SU-DHL-6 (cell line): ENCODE results near the gene KRT37.

Source experiments
- H2AFZ ChIP-seq: fragments of 200-600 bp; sonication (generic); 2 replicates; pipeline ENCODE4 v1.6.1; 2014; ENCODE audit warnings: low read depth, mild to moderate bottlenecking, moderate library complexity, mixed read lengths, antibody characterized with exemption, low read length; ENCODE audit not compliant: severe bottlenecking
- H3F3A ChIP-seq: fragments of 200-600 bp; shearing (Covaris generic); 2 replicates; pipeline ENCODE4 v1.6.0; 2016; ENCODE audit warnings: antibody characterized with exemption, mild to moderate bottlenecking; ENCODE audit not compliant: insufficient read depth
- H3K27ac ChIP-seq: fragments of 200-600 bp; sonication (generic); 2 replicates; pipeline ENCODE4 v1.5.1; 2016; ENCODE audit warnings: low read depth, mild to moderate bottlenecking, low read length, moderate library complexity, mixed read lengths
- H3K27me3 ChIP-seq: fragments of 200-600 bp; sonication (generic), shearing (Covaris generic); 2 replicates; pipeline ENCODE4 v1.6.0; 2014; ENCODE audit warnings: mild to moderate bottlenecking, low read length
- H3K36me3 ChIP-seq: fragments of 200-600 bp; sonication (generic); 2 replicates; pipeline ENCODE4 v1.6.1; 2014; ENCODE audit warnings: mild to moderate bottlenecking, low read length, mixed read lengths
- H3K4me2 ChIP-seq: fragments of 300-600, 200-600 bp; shearing (Covaris generic), sonication (generic); 2 replicates; pipeline ENCODE4 v1.6.0; 2014; ENCODE audit warnings: low read length, low read depth, mild to moderate bottlenecking; ENCODE audit not compliant: poor library complexity, severe bottlenecking
- H3K4me3 ChIP-seq: fragments of 200-600 bp; sonication (generic); 2 replicates; pipeline ENCODE4 v1.5.1; 2014; ENCODE audit warnings: antibody characterized with exemption, low read length, mild to moderate bottlenecking, mixed read lengths; ENCODE audit not compliant: insufficient read depth, poor library complexity, severe bottlenecking
- H3K79me2 ChIP-seq: fragments of 200-600 bp; sonication (generic); 2 replicates; pipeline ENCODE4 v1.6.1; 2014; ENCODE audit warnings: mild to moderate bottlenecking, low read length, moderate library complexity; ENCODE audit not compliant: insufficient read depth
- H3K9ac ChIP-seq: fragments of 200-600 bp; sonication (generic); 2 replicates; pipeline ENCODE4 v1.7.0; 2014; ENCODE audit warnings: mild to moderate bottlenecking, low read length
- H3K9me2 ChIP-seq: fragments of 200-600 bp; sonication (generic); replicated peaks from 2 replicates; pipeline ENCODE4 v1.6.1; 2014; ENCODE audit warnings: low read length; ENCODE audit not compliant: insufficient read depth
- H3K9me3 ChIP-seq: fragments of 200-600 bp; sonication (generic); 2 replicates; pipeline ENCODE4 v1.6.1; 2014; ENCODE audit warnings: low read length, mixed read lengths; ENCODE audit not compliant: insufficient read depth
- H4K20me1 ChIP-seq: fragments of 200-600 bp; sonication (generic); 2 replicates; pipeline ENCODE4 v1.6.1; 2014; ENCODE audit warnings: low read depth, mild to moderate bottlenecking, antibody characterized with exemption, low read length, moderate library complexity, mixed read lengths
- EZH2phosphoT487 ChIP-seq: fragments of 200-600 bp; sonication (generic), shearing (Covaris generic); conservative IDR thresholded peaks from 2 replicates; pipeline ENCODE4 v1.6.1; 2018; ENCODE audit warnings: mild to moderate bottlenecking, antibody characterized with exemption, low read length, moderate library complexity, mixed read lengths
- TF ChIP-seq, protein P1 (sequence below): fragments of 200-600 bp; sonication (generic); IDR thresholded peaks from one replicate; pipeline ENCODE4 v1.5.1; 2017; ENCODE audit warnings: antibody characterized with exemption, mild to moderate bottlenecking, low read length, moderate library complexity; ENCODE audit not compliant: insufficient read depth, poor library complexity, severe bottlenecking

The KRT37 gene

DNA sequence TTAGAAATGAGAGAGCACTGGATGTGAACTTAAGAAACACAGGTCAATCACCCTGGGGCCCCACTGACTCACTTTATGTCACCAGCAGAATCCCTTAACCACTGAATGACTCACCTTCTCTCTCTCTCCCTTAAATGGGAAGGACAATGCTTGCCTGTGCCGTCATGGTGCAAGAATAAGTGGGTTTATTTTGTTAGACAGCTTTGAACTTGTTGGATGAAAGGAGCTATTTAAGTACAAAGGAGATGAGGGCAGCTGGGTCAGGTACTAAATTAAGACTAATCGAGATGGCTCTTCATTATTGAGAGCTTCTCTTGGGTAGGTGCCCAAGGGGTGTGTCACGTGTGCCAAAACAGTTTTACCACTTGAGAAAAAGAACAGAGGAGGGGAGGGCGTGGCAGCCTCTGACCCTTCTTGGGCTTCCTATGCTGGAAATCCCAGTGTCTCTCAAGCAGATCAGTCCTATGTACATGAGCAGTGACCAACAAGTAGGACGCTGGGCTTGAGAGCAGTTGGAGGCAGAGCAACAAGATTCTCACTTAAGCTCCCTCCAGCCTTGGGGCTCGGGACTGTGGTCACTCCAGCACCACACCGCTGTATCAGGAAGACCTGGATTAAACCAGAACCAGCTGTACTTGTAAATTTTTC, 20.2 kb downstream of the KRT37 start:
- H3K27ac ChIP-seq = no peak overlapping the region
- no peaks in the 10 kb centered on the region for H3K36me3 ChIP-seq
- no peaks in the 10 kb centered on the region for H4K20me1 ChIP-seq
- no peak overlapping the region for H2AFZ ChIP-seq
- no peak overlapping the region for H3K9ac ChIP-seq
- no peaks in the 10 kb centered on the region for H3K79me2 ChIP-seq
- no peaks in the 10 kb centered on the region for H3F3A ChIP-seq
- TF ChIP-seq, protein P1, sequence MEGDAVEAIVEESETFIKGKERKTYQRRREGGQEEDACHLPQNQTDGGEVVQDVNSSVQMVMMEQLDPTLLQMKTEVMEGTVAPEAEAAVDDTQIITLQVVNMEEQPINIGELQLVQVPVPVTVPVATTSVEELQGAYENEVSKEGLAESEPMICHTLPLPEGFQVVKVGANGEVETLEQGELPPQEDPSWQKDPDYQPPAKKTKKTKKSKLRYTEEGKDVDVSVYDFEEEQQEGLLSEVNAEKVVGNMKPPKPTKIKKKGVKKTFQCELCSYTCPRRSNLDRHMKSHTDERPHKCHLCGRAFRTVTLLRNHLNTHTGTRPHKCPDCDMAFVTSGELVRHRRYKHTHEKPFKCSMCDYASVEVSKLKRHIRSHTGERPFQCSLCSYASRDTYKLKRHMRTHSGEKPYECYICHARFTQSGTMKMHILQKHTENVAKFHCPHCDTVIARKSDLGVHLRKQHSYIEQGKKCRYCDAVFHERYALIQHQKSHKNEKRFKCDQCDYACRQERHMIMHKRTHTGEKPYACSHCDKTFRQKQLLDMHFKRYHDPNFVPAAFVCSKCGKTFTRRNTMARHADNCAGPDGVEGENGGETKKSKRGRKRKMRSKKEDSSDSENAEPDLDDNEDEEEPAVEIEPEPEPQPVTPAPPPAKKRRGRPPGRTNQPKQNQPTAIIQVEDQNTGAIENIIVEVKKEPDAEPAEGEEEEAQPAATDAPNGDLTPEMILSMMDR = no peak
- no peak for TF ChIP-seq EZH2phosphoT487
- H3K4me2 ChIP-seq = no peak overlapping the region
- H3K27me3 ChIP-seq = no peaks in the 10 kb centered on the region
- H3K9me2 ChIP-seq = no peaks in the 10 kb centered on the region
- H3K4me3 ChIP-seq = no peak overlapping the region
- no peaks in the 10 kb centered on the region for H3K9me3 ChIP-seq

DNA sequence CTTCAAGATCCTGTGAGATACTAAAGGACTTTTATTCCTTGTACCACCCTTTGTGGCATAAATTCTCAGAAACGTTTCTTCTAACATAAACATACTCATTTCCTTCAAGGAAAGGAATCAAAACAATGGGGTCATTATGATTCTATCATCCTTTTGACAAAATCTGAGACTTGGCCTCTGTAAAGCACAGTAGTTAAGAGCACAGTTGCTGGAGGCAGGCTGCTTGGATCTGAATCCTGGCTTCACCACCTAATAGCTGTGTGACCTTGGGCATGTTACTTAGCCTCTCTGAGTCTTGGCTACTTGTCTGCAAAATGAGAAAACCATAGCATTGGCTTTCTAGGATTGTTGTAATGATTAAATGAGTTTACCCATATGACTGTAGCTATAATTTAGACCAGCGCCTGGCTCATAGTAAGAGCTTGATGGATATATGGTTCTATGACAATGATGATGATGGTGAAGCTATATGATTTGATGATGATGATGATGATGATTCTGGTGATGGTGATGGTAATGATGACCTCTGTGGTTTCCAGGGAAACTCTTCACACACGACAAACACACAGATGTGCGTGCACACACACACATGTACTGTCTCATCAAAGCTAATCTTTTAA, 20.9 kb downstream of the KRT37 start:
- H3K9me2 ChIP-seq = no peaks in the 10 kb centered on the region
- H3K4me3 ChIP-seq = no peak overlapping the region
- H3K9ac ChIP-seq = no peak overlapping the region
- no peaks in the 10 kb centered on the region for H4K20me1 ChIP-seq
- H3F3A ChIP-seq = no peaks in the 10 kb centered on the region
- no peak overlapping the region for H3K4me2 ChIP-seq
- H3K36me3 ChIP-seq = no peaks in the 10 kb centered on the region
- H3K27me3 ChIP-seq = no peaks in the 10 kb centered on the region
- no peaks in the 10 kb centered on the region for H3K79me2 ChIP-seq
- no peak overlapping the region for H2AFZ ChIP-seq
- H3K27ac ChIP-seq = no peak overlapping the region
- H3K9me3 ChIP-seq = no peaks in the 10 kb centered on the region
- TF ChIP-seq EZH2phosphoT487 = no peak
- TF ChIP-seq, protein P1 = no peak

GRCh38 chr17:41402161-41402560, 22.2 kb downstream of the KRT37 start:
- H3K9me2 ChIP-seq = no peaks in the 10 kb centered on the region
- no peaks in the 10 kb centered on the region for H3K79me2 ChIP-seq
- no peaks in the 10 kb centered on the region for H4K20me1 ChIP-seq
- TF ChIP-seq, protein P1 = no peak
- TF ChIP-seq EZH2phosphoT487 = no peak
- H3K4me3 ChIP-seq = no peak overlapping the region
- H2AFZ ChIP-seq = no peak overlapping the region
- no peak overlapping the region for H3K4me2 ChIP-seq
- no peak overlapping the region for H3K27ac ChIP-seq
- no peaks in the 10 kb centered on the region for H3K9me3 ChIP-seq
- H3F3A ChIP-seq = no peaks in the 10 kb centered on the region
- H3K27me3 ChIP-seq = no peaks in the 10 kb centered on the region
- H3K9ac ChIP-seq = no peak overlapping the region
- H3K36me3 ChIP-seq = no peaks in the 10 kb centered on the region
